ENCODE measurements around the gene PATZ1.

- TF ChIP-seq YY1 (IDR thresholded peaks at IDR 0.05; ENCODE audit: low read depth, low read length) (no peak), RAD21 (IDR thresholded peaks at IDR 0.05 in 1 of 2, conservative IDR thresholded peaks at IDR 0.05 in 1 of 2; ENCODE audit: low read depth in 2 of 2, low read length in 2 of 2) (no peak), EZH2 (IDR thresholded peaks at IDR 0.05; ENCODE audit: low read depth, low read length, severe bottlenecking) (no peak), TAF1 (IDR thresholded peaks at IDR 0.05; ENCODE audit: low read depth, low read length) (no peak), RXRA (IDR thresholded peaks at IDR 0.05; ENCODE audit: insufficient read depth, low read depth, low read length) (no peak), CTCF (IDR thresholded peaks at IDR 0.05; ENCODE audit: control extremely low read depth in 1 of 3, insufficient read depth in 1 of 3, low read depth in 1 of 3, low read length in 3 of 3) (no peak), TEAD4 (IDR thresholded peaks at IDR 0.05; ENCODE audit: low read depth, low read length) (no peak), USF2 (IDR thresholded peaks at IDR 0.05; ENCODE audit: low read length) (no peak), POLR2A (IDR thresholded peaks at IDR 0.05; ENCODE audit: control extremely low read depth in 1 of 2, low read depth in 2 of 2, low read length in 2 of 2) (no peak), POLR2AphosphoS5 (IDR thresholded peaks at IDR 0.05; ENCODE audit: low read depth, low read length) (no peak), SP1 (IDR thresholded peaks at IDR 0.05; ENCODE audit: low read depth, low read length) (no peak)
Measured at GRCh38 chr22:31363885-31364465, 17.8 kb upstream of the PATZ1 start.
